SK-N-SH (cell line): Measurements from ENCODE around the gene HID1. TPM values are rescaled to one million over a fixed set of nuclear protein-coding genes. Genes with fewer than 3 reads are reported as not detected.

Experiments
- CTCF ChIA-PET: fragments of 300-600, 350-600 bp; formaldehyde crosslinking; extraction: SDS; loops from one replicate; lab custom pipeline; 2021; lab: Yijun Ruan, JAX
- POLR2A ChIA-PET: fragments of 350-600 bp; sonication (Branson Sonifier 250); formaldehyde crosslinking; extraction: SDS; loops from one replicate; lab custom pipeline; 2020; ENCODE audit warnings: antibody characterized with exemption, inconsistent platforms; lab: Yijun Ruan, JAX
- DNase-seq: peaks from one replicate; pipeline ENCODE4 v3.0.0; 2012
- H2AFZ ChIP-seq: fragments of 200-600 bp; sonication (generic); 2 replicates; pipeline ENCODE4 v1.8.1; 2016; ENCODE audit warnings: antibody characterized with exemption, mild to moderate bottlenecking, low read depth
- H3F3A ChIP-seq: fragments of 200-600 bp; sonication (generic); replicated peaks from 2 replicates; pipeline ENCODE3; 2016; ENCODE audit warnings: antibody characterized with exemption, mild to moderate bottlenecking; ENCODE audit not compliant: insufficient read depth
- H3K27ac ChIP-seq, 2 experiments: fragments of 200-500 bp in 1 of 2; fragments of 200-600 bp in 1 of 2; sonication (Bioruptor generic) in 1 of 2; sonication (generic), shearing (Covaris generic) in 1 of 2; 2 replicates each; pipeline versions ENCODE4 v1.5.1 to v1.6.1; 2014 to 2016; ENCODE audit warnings: low read depth in 2 of 2, inconsistent platforms in 1 of 2, low read length in 1 of 2, mild to moderate bottlenecking in 1 of 2, mixed read lengths in 1 of 2
- H3K27me3 ChIP-seq: fragments of 200-600 bp; sonication (generic), shearing (Covaris generic); 2 replicates; pipeline ENCODE4 v1.6.1; 2016; ENCODE audit warnings: mixed run types; ENCODE audit not compliant: insufficient read depth
- H3K36me3 ChIP-seq, 2 experiments: fragments of 200-500 bp in 1 of 2; fragments of 200-600 bp in 1 of 2; sonication (Bioruptor generic) in 1 of 2; sonication (generic) in 1 of 2; replicated peaks in 1 of 2; 2 replicates each; pipeline versions ENCODE3 to v1.5.1; 2014 to 2016; ENCODE audit warnings: low read length in 1 of 2, mild to moderate bottlenecking in 1 of 2; ENCODE audit not compliant: insufficient read depth in 2 of 2, control insufficient read depth in 1 of 2
- H3K4me1 ChIP-seq, 2 experiments: fragments of 200-500 bp in 1 of 2; fragments of 200-600 bp in 1 of 2; sonication (Bioruptor generic) in 1 of 2; sonication (generic), shearing (Covaris generic) in 1 of 2; 2 replicates each; pipeline versions ENCODE4 v1.5.1 to v1.6.1; 2014 to 2016; ENCODE audit warnings: low read depth in 1 of 2, low read length in 1 of 2, mixed run types in 1 of 2; ENCODE audit not compliant: insufficient read depth in 2 of 2, control insufficient read depth in 1 of 2
- H3K4me2 ChIP-seq: fragments of 200-600 bp; sonication (generic), shearing (Covaris generic); 2 replicates; pipeline ENCODE4 v1.6.1; 2017; ENCODE audit warnings: mixed run types
- H3K4me3 ChIP-seq, 2 experiments: fragments of 200-500 bp in 1 of 2; fragments of 200-600 bp in 1 of 2; sonication (Bioruptor generic) in 1 of 2; sonication (generic), shearing (Covaris generic) in 1 of 2; 2 replicates each; pipeline versions ENCODE4 v1.5.1 to v1.8.1; 2014 to 2016; ENCODE audit warnings: low read depth in 2 of 2, inconsistent platforms in 1 of 2, low read length in 1 of 2, mild to moderate bottlenecking in 1 of 2, mixed read lengths in 1 of 2, moderate library complexity in 1 of 2
- H3K79me2 ChIP-seq: fragments of 200-600 bp; sonication (generic); 2 replicates; pipeline ENCODE4 v1.8.1; 2017; ENCODE audit warnings: mild to moderate bottlenecking; ENCODE audit not compliant: insufficient read depth
- H3K9ac ChIP-seq: fragments of 200-600 bp; sonication (generic); 2 replicates; pipeline ENCODE4 v1.6.1; 2017; ENCODE audit warnings: mixed run types
- H3K9me2 ChIP-seq: fragments of 200-600 bp; sonication (generic); 2 replicates; pipeline ENCODE4 v1.6.1; 2017; ENCODE audit warnings: mixed run types
- H3K9me3 ChIP-seq: fragments of 200-600 bp; sonication (generic); 2 replicates; pipeline ENCODE4 v1.6.1; 2017; ENCODE audit warnings: mixed run types, mild to moderate bottlenecking, moderate library complexity
- H4K20me1 ChIP-seq: fragments of 200-600 bp; sonication (generic); 2 replicates; pipeline ENCODE4 v1.6.1; 2017; ENCODE audit warnings: mild to moderate bottlenecking, mixed run types; ENCODE audit not compliant: insufficient read depth
- CHD2 ChIP-seq: fragments of 150-350 bp; IDR thresholded peaks from 2 replicates; pipeline ENCODE4 v1.6.1; 2018; ENCODE audit warnings: low read length; ENCODE audit not compliant: partially characterized antibody
- CTCF ChIP-seq: fragments of 200-600 bp; sonication (generic); IDR thresholded peaks from 2 replicates; pipeline ENCODE4 v1.6.1; 2017; ENCODE audit warnings: antibody characterized with exemption, mild to moderate bottlenecking, moderate library complexity
- EZH2phosphoT487 ChIP-seq: fragments of 200-600 bp; sonication (generic); IDR thresholded peaks from 2 replicates; pipeline ENCODE4 v1.6.1; 2017; ENCODE audit warnings: low read depth, mixed run types, mild to moderate bottlenecking, antibody characterized with exemption, moderate library complexity, borderline replicate concordance
- FOXJ3 ChIP-seq: sonication (generic); formaldehyde crosslinking; IDR thresholded peaks from 2 replicates; pipeline ENCODE4 v1.5.1; 2020; ENCODE audit warnings: mild to moderate bottlenecking, missing genetic modification reagents
- FOXM1 ChIP-seq: IDR thresholded peaks from 2 replicates; pipeline ENCODE4 v1.4.0; 2012; ENCODE audit warnings: low read depth, mild to moderate bottlenecking
- GABPA ChIP-seq: IDR thresholded peaks from 2 replicates; pipeline ENCODE4 v1.4.0; 2012; ENCODE audit warnings: low read depth, mild to moderate bottlenecking
- IRF3 ChIP-seq: fragments of 150-350 bp; IDR thresholded peaks from 2 replicates; pipeline ENCODE4 v1.6.1; 2016; ENCODE audit warnings: mild to moderate bottlenecking, low read depth, low read length
- JUND ChIP-seq: IDR thresholded peaks from 2 replicates; pipeline ENCODE4 v1.4.0; 2012
- NRF1 ChIP-seq: IDR thresholded peaks from 2 replicates; pipeline ENCODE4 v1.6.1; 2012; ENCODE audit warnings: low read depth, mild to moderate bottlenecking, low read length
- POLR2AphosphoS5 ChIP-seq: IDR thresholded peaks from 2 replicates; pipeline ENCODE4 v1.6.1; 2012; ENCODE audit warnings: low read depth, low read length
- RAD21 ChIP-seq: IDR thresholded peaks from 2 replicates; pipeline ENCODE4 v1.6.1; 2012; ENCODE audit warnings: mild to moderate bottlenecking, low read length
- RCOR1 ChIP-seq: fragments of 150-350 bp; IDR thresholded peaks from 2 replicates; pipeline ENCODE4 v1.6.1; 2017; ENCODE audit warnings: antibody characterized with exemption, low read length
- REST ChIP-seq: IDR thresholded peaks from 2 replicates; pipeline ENCODE4 v1.6.1; 2012; ENCODE audit warnings: mild to moderate bottlenecking, low read depth, low read length, moderate library complexity
- RFX5 ChIP-seq: IDR thresholded peaks from 2 replicates; pipeline ENCODE4 v1.6.1; 2012; ENCODE audit warnings: mild to moderate bottlenecking, improper control_type of control experiment, low read length
- SMC3 ChIP-seq: IDR thresholded peaks from 2 replicates; pipeline ENCODE4 v1.6.1; 2012; ENCODE audit warnings: low read depth, low read length, improper control_type of control experiment
- TAF1 ChIP-seq: IDR thresholded peaks from 2 replicates; pipeline ENCODE4 v1.6.1; 2012; ENCODE audit warnings: low read depth, mild to moderate bottlenecking, low read length, moderate library complexity, borderline replicate concordance
- TCF12 ChIP-seq: IDR thresholded peaks from 2 replicates; pipeline ENCODE4 v1.4.0; 2012
- TEAD4 ChIP-seq: IDR thresholded peaks from 2 replicates; pipeline ENCODE4 v1.4.0; 2012; ENCODE audit warnings: mild to moderate bottlenecking, borderline replicate concordance; ENCODE audit not compliant: insufficient read depth
- USF1 ChIP-seq: IDR thresholded peaks from 2 replicates; pipeline ENCODE4 v1.4.0; 2012; ENCODE audit warnings: low read depth, borderline replicate concordance
- USF2 ChIP-seq: fragments of 150-350 bp; IDR thresholded peaks from 2 replicates; pipeline ENCODE4 v1.6.1; 2017; ENCODE audit warnings: antibody characterized with exemption, low read length, low read depth, borderline replicate concordance
- YY1 ChIP-seq: IDR thresholded peaks from 2 replicates; pipeline ENCODE4 v1.4.0; 2012; ENCODE audit warnings: low read depth, mild to moderate bottlenecking
- ZBTB33 ChIP-seq: IDR thresholded peaks from 2 replicates; pipeline ENCODE4 v1.4.0; 2012; ENCODE audit warnings: low read depth, borderline replicate concordance
- WGBS: methylation state at CpG from one replicate; pipeline ENCODE4 v1.1.6; 2017; ENCODE audit warnings: low lambda C conversion rate; 5-methylcytosine and 5-hydroxymethylcytosine counted together
- polyA plus RNA-seq, 3 experiments: library from polyadenylated mRNA; depleted of rRNA; stranded (reverse); fragments of >200 nt; gene quantifications; 2 replicates each; pipeline ENCODE4 v1.2.3, GENCODE V29; 2012

The HID1 gene
- polyA plus RNA-seq, 1 of the 3 experiments (the other 2 are of a cell fraction) = 2.5 TPM

GRCh38 chr17:74957935-74958740 lies 14.4 kb downstream of the HID1 start:
- Histone ChIP-seq H3K36me3 (no peaks in the 10 kb centered on the region), H3K27ac (no peak overlapping the region), H3K4me2 (no peak overlapping the region), H3F3A (no peaks in the 10 kb centered on the region), H3K4me3 (peak overlapping the region in 1 of 2 experiments; percentile 7; a peak in 1 of 4 replicates), H3K27me3 (no peaks in the 10 kb centered on the region; the same call in 1 of the 2 replicates), H3K79me2 (no peaks in the 10 kb centered on the region), H2AFZ (no peak overlapping the region), H3K4me1 (no peaks in the 10 kb centered on the region; a peak in 1 of 4 replicates), H4K20me1 (no peaks in the 10 kb centered on the region), H3K9ac (no peak overlapping the region), H3K9me2 (no peaks in the 10 kb centered on the region), H3K9me3 (no peaks in the 10 kb centered on the region)
- CTCF ChIA-PET = interaction anchor here (0.6 to 11.0 kb wide), 55 partner anchors 11 to 558 kb away, joined by 3 to 295 read pairs (median 6); partner anchors contain the start of genes CDR2L, HID1, MRPL58 and NT5C
- peak; percentile 96 for DNase-seq
- POLR2A ChIA-PET = interaction anchor here (0.5 to 1.6 kb wide), 6 partner anchors 9 to 85 kb away, joined by 3 to 6 read pairs (median 4); partner anchors contain the start of genes FDXR, MRPL58 and OTOP2
- 47% methylated on average over 33 of the region's 33 CpGs for WGBS
- TF ChIP-seq EZH2phosphoT487 (no peak), USF1 (no peak), TAF1 (no peak), FOXJ3 (CRISPR knock-in tag) (no peak), RAD21 (peak; percentile 87), JUND (no peak), USF2 (0 out of 2 replicates have a peak, but pooled peaks have one; percentile 12), RCOR1 (peak; percentile 56; the same call in 1 of the 2 replicates), CTCF (peak; percentile 98), CHD2 (no peak), POLR2AphosphoS5 (no peak), REST (no peak), FOXM1 (no peak), RFX5 (no peak), TCF12 (no peak), NRF1 (no peak), ZBTB33 (no peak), YY1 (no peak), TEAD4 (no peak), SMC3 (peak; percentile 95), IRF3 (no peak), GABPA (no peak)
